Parathyroid adenoma (tissue), 2 donors: ENCODE measurements around the gene FOXS1.

Source experiments
- H2AFZ ChIP-seq: fragments of 300-600 bp; sonication (generic); one replicate; pipeline ENCODE4 v1.7.0; 2017; ENCODE audit warnings: antibody characterized with exemption, mild to moderate bottlenecking
- H3K27ac ChIP-seq: fragments of 300-600 bp; sonication (generic); one replicate; pipeline ENCODE4 v1.7.0; 2017
- H3K27me3 ChIP-seq: fragments of 300-600 bp; sonication (generic); one replicate; pipeline ENCODE4 v1.7.0; 2017; ENCODE audit warnings: low read length; ENCODE audit not compliant: control insufficient read depth, insufficient read depth
- H3K36me3 ChIP-seq: fragments of 300-600 bp; sonication (generic); one replicate; pipeline ENCODE4 v1.7.0; 2017; ENCODE audit warnings: low read length; ENCODE audit not compliant: control insufficient read depth, insufficient read depth
- H3K4me1 ChIP-seq: fragments of 300-600 bp; sonication (generic); one replicate; pipeline ENCODE4 v1.7.0; 2017; ENCODE audit warnings: control low read depth
- H3K4me2 ChIP-seq: fragments of 300-600 bp; sonication (generic); one replicate; pipeline ENCODE4 v1.7.0; 2017; ENCODE audit warnings: low read length
- H3K4me3 ChIP-seq: fragments of 300-600 bp; sonication (generic); one replicate; pipeline ENCODE4 v1.7.0; 2017; ENCODE audit warnings: low read depth, low read length
- H3K79me2 ChIP-seq: fragments of 300-600 bp; sonication (generic); one replicate; pipeline ENCODE4 v1.7.0; 2017; ENCODE audit warnings: control low read depth
- H3K9ac ChIP-seq: fragments of 300-600 bp; sonication (generic); one replicate; pipeline ENCODE4 v1.7.0; 2017; ENCODE audit warnings: mild to moderate bottlenecking
- H3K9me3 ChIP-seq: fragments of 300-600 bp; sonication (generic); one replicate; pipeline ENCODE4 v1.7.0; 2017; ENCODE audit warnings: low read length; ENCODE audit not compliant: control insufficient read depth
- CTCF ChIP-seq: fragments of 300-600 bp; sonication (generic); IDR thresholded peaks from one replicate; pipeline ENCODE4 v1.7.0; 2017; ENCODE audit warnings: antibody characterized with exemption, mild to moderate bottlenecking
- donor health status: primary hyperparathyroidism.

Gene FOXS1

GRCh38 chr20:31859998-31860380 lies 14.6 kb upstream of the FOXS1 start:
- Histone ChIP-seq H3K9me3 (no peaks in the 10 kb centered on the region), H3K9ac (no peak overlapping the region), H3K27me3 (no peaks in the 10 kb centered on the region), H3K4me3 (peak overlapping the region; percentile 68), H3K27ac (peak overlapping the region; percentile 97), H2AFZ (peak overlapping the region; percentile 5), H3K79me2 (no peaks in the 10 kb centered on the region), H3K4me1 (peaks cover 39% of the 10 kb centered on the region), H3K36me3 (no peaks in the 10 kb centered on the region), H3K4me2 (peak overlapping the region; percentile 90)
- no peak for TF ChIP-seq CTCF

- TF ChIP-seq CTCF, result no peak
- H3K4me1 ChIP-seq, result peaks cover 42% of the 10 kb centered on the region
- peak overlapping the region; percentile 13 for H3K9ac ChIP-seq
- peak overlapping the region; percentile 68 for H3K4me3 ChIP-seq
- no peaks in the 10 kb centered on the region for H3K27me3 ChIP-seq
- H3K4me2 ChIP-seq, result peak overlapping the region; percentile 90
- H3K79me2 ChIP-seq, result no peaks in the 10 kb centered on the region
- H3K36me3 ChIP-seq, result no peaks in the 10 kb centered on the region
- H2AFZ ChIP-seq, result no peak overlapping the region
- H3K27ac ChIP-seq, result peak overlapping the region; percentile 97
- no peaks in the 10 kb centered on the region for H3K9me3 ChIP-seq
Measured at GRCh38 chr20:31859266-31859997, 14.0 kb upstream of the FOXS1 start.

- no peak for TF ChIP-seq CTCF
- Histone ChIP-seq H3K9me3 (no peaks in the 10 kb centered on the region), H2AFZ (no peak overlapping the region), H3K27ac (peak overlapping the region; percentile 97), H3K36me3 (no peaks in the 10 kb centered on the region), H3K9ac (no peak overlapping the region), H3K4me1 (peaks cover 42% of the 10 kb centered on the region), H3K4me3 (peak overlapping the region; percentile 3), H3K79me2 (no peaks in the 10 kb centered on the region), H3K27me3 (no peaks in the 10 kb centered on the region), H3K4me2 (peak overlapping the region; percentile 24)
Measured at GRCh38 chr20:31858760-31859083, 13.3 kb upstream of the FOXS1 start.

GRCh38 chr20:31857861-31858759 lies 12.7 kb upstream of the FOXS1 start:
- H3K9me3 ChIP-seq, result no peaks in the 10 kb centered on the region
- H3K79me2 ChIP-seq, result no peaks in the 10 kb centered on the region
- no peaks in the 10 kb centered on the region for H3K27me3 ChIP-seq
- no peak for TF ChIP-seq CTCF
- H3K9ac ChIP-seq, result no peak overlapping the region
- H3K4me2 ChIP-seq, result peak overlapping the region; percentile 24
- H3K36me3 ChIP-seq, result no peaks in the 10 kb centered on the region
- H3K27ac ChIP-seq, result peak overlapping the region; percentile 97
- H2AFZ ChIP-seq, result no peak overlapping the region
- H3K4me1 ChIP-seq, result peaks cover 42% of the 10 kb centered on the region
- H3K4me3 ChIP-seq, result peak overlapping the region; percentile 3
